Psoas muscle (tissue), 8 donors: ENCODE results near the gene BANP. TPM values are rescaled to one million over a fixed set of nuclear protein-coding genes. Genes with fewer than 3 reads are reported as not detected.
"Not testable (repeated sequence)": the region's sequence is repeated elsewhere in the genome, so short reads cannot be mapped to it uniquely, and the experiment has no call there.

Experiments used
- ATAC-seq, 4 donors: fragments of 200-7000 bp; cut with Tn5 transposase; one replicate each; pipeline ENCODE4 v1.9.1; 2020; ENCODE audit warnings: moderate library complexity in 3 of 4, mild to moderate bottlenecking in 2 of 4
- DNase-seq, 2 donors: peaks; one replicate each; pipeline ENCODE4 v3.0.0-alpha.2; 2020
- H3K27ac ChIP-seq: fragments of 200-600 bp; one replicate; pipeline ENCODE4 v1.8.0; 2022
- H3K27me3 ChIP-seq, 3 donors: fragments of 200-600 bp in 1 of 3; one replicate each; pipeline versions ENCODE4 v1.6.1 to v1.8.0; 2013 to 2022; ENCODE audit warnings: low read length in 2 of 3, mild to moderate bottlenecking in 2 of 3, moderate library complexity in 1 of 3; ENCODE audit not compliant: insufficient read depth in 3 of 3
- H3K36me3 ChIP-seq, 2 donors: fragments of 200-600 bp in 1 of 2; one replicate each; pipeline versions ENCODE4 v1.6.1 to v1.8.0; 2013 to 2022; ENCODE audit warnings: low read depth in 1 of 2, mild to moderate bottlenecking in 1 of 2, moderate library complexity in 1 of 2; ENCODE audit not compliant: insufficient read depth in 1 of 2
- H3K4me1 ChIP-seq: fragments of 200-600 bp; one replicate; pipeline ENCODE4 v1.8.0; 2022
- H3K4me3 ChIP-seq: fragments of 200-600 bp; one replicate; pipeline ENCODE4 v1.8.0; 2022; ENCODE audit warnings: mild to moderate bottlenecking
- H3K9me3 ChIP-seq: fragments of 200-600 bp; one replicate; pipeline ENCODE4 v1.8.0; 2022
- WGBS, 3 donors: extraction: QIAGEN DNeasy Blood & Tissue Kit; methylation state at CpG; one replicate each; pipeline versions ENCODE4 v1.1.6 to v1.1.7; 2013; 5-methylcytosine and 5-hydroxymethylcytosine counted together
- intact Hi-C, 2 donors: fragments of 100-400 bp; cut with DNase I; formaldehyde crosslinking; loops; one replicate each; pipeline versions ENCODE4 v1.11.0 to v1.14.2; 2022
- polyA plus RNA-seq, 3 donors: library from polyadenylated mRNA; stranded (reverse); fragments of 200-250 nt; gene quantifications; one replicate each; pipeline ENCODE4 v1.2.3, GENCODE V29; 2013
- total RNA-seq, 4 donors: library from RNA; stranded (reverse); fragmentation: NEBNext Ultra II Directional in 2 of 4; extraction: Animal tissue kit (Norgen Biotek cat#: 25700) in 2 of 4; gene quantifications; one replicate each; pipeline versions ENCODE4 v1.2.1 to v1.2.4, GENCODE V29; 2021 to 2023
- TF ChIP-seq, protein P1 (sequence below): fragments of 200-600 bp; IDR thresholded peaks from one replicate; pipeline ENCODE4 v1.8.0; 2022; ENCODE audit warnings: antibody characterized with exemption
- donor health status: healthy with polysubstance abuse.
- donor health status: DM: no; HTN: no; CAD: no; lungs with moderate emphysema.
- donor health status: Bipolar disorder and iron deficiency.
- donor health status: healthy.
- donor health status: DM: yes; HTN: yes; CAD: no.
- donor health status: DM: no; HTN: no; CAD: no.
- donor health status: DM: no; HTN: no; CAD: no.
- donor health status: DM: yes; HTN: yes; CAD: no.

BANP gene
- total and polyA plus RNA-seq, 7 donors: 7.7 to 15.3 (median 14.2) TPM

DNA sequence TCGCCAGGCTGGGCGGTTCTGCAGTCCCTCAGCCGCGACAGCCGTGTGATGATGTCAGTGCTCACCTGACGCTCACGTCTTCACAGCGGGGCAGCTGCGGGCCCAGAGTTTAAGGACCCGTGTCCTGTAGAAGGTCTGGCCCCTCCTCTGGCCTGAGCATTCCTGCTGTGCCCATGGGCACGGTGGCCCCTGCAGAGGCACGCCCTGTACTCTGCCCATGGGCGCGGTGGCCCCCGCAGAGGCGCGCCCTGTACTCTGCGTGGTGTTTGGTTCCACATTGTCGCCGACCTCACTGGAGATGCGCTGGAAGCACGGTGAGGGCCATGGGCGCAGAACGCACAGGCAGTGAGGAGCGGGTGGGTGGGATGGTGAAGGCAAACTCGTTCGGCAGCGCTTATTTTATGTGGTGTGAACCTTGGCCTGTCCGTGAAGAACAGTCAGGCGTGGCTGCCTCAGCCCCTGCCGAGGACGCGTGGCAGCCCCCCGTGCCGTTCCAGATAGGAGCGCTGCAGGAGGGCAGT, 122.0 kb downstream of the BANP start:
- intact Hi-C loops: no loop called here
- DNase-seq (peak in 1 of 2 donors; percentile 32), ATAC-seq (no peak)
- no peak overlapping the region for H3K27ac ChIP-seq
- TF ChIP-seq, protein P1, sequence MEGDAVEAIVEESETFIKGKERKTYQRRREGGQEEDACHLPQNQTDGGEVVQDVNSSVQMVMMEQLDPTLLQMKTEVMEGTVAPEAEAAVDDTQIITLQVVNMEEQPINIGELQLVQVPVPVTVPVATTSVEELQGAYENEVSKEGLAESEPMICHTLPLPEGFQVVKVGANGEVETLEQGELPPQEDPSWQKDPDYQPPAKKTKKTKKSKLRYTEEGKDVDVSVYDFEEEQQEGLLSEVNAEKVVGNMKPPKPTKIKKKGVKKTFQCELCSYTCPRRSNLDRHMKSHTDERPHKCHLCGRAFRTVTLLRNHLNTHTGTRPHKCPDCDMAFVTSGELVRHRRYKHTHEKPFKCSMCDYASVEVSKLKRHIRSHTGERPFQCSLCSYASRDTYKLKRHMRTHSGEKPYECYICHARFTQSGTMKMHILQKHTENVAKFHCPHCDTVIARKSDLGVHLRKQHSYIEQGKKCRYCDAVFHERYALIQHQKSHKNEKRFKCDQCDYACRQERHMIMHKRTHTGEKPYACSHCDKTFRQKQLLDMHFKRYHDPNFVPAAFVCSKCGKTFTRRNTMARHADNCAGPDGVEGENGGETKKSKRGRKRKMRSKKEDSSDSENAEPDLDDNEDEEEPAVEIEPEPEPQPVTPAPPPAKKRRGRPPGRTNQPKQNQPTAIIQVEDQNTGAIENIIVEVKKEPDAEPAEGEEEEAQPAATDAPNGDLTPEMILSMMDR: no peak
- no peaks in the 10 kb centered on the region for H3K27me3 ChIP-seq
- no peaks in the 10 kb centered on the region for H3K9me3 ChIP-seq
- H3K4me3 ChIP-seq: no peak overlapping the region
- H3K36me3 ChIP-seq: peaks cover 0 to 52% of the 10 kb centered on the region in 2 donors
- WGBS, 3 donors: 89 to 94% (median 90%) methylated on average over 36 of the region's 36 CpGs
- H3K4me1 ChIP-seq: no peaks in the 10 kb centered on the region

DNA sequence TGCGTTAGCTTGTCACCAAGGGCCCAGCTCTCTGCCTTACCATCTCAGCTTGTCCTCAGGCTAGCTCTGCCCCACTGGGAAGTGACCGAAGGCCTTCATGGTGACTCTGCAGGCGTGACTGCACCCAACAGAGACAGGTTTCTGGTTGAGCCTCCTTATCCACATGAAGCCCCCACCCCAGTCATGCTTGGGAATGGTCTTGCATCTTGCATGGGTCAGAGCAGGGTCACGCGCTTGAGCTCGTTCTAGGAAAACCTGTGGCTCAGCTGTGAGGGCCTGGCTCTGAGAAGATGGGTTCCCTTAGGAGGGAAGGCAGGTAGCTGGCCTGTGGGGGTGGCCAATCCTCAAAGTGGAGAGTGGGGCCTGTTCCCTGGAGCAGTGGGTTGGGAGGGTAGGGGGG, 122.8 kb downstream of the BANP start:
- H3K4me1 ChIP-seq: no peaks in the 10 kb centered on the region
- TF ChIP-seq, protein P1: no peak
- peaks cover 0 to 52% of the 10 kb centered on the region in 2 donors for H3K36me3 ChIP-seq
- DNase-seq (peak in 1 of 2 donors; percentile 42), ATAC-seq (no peak)
- no peaks in the 10 kb centered on the region for H3K27me3 ChIP-seq
- H3K4me3 ChIP-seq: no peak overlapping the region
- intact Hi-C loops: no loop called here
- H3K9me3 ChIP-seq: no peaks in the 10 kb centered on the region
- no peak overlapping the region for H3K27ac ChIP-seq
- 94 to 99% (median 97%) methylated on average over 6 of the region's 6 CpGs for WGBS, 3 donors

DNA sequence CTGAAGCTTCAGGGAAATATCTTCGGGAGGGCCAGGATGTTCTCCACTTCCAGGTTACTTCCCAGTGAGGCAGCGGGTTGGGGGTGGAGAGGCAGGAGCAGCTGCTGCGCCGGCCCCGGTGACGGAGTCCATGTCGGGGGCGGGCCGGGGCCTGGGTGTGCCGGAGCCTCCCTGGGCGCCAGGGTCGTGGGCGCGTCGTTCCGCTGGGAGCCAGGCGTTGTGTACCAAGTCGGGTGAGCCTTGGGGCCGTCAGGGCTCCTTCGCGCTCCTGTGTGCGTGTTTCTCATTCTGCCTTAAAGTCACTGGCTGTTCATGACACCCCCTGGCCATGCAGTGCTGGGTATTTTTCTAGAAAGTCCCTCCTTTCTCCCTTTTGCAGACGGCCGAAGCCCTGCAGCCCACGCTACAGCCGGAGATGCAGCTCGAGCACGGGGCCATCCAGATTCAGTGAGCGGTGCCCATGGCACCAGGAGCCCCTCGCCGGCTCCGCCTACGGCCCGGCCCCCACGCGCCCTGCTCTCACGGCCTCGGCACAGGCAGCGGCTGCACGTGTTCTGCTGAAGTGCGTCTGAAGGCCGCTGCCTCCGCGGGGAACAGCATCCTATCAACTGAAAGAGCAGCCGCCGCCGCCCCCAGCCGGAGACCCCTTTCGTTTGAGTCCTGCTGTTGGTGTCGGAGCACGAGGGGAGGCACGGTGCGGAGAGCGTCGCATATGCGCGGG, 125.1 kb downstream of the BANP start:
- Histone ChIP-seq H3K27me3 (no peaks in the 10 kb centered on the region), H3K27ac (no peak overlapping the region), H3K4me3 (no peak overlapping the region), H3K36me3 (peaks cover 2 to 40% of the 10 kb centered on the region in 2 donors), H3K9me3 (no peaks in the 10 kb centered on the region), H3K4me1 (no peaks in the 10 kb centered on the region)
- intact Hi-C loops: no loop called here
- DNase-seq (peak in 1 of 2 donors; percentile 43), ATAC-seq (no peak)
- WGBS, 3 donors: 94 to 96% (median 96%) methylated on average over 56 to 57 of the region's 57 CpGs
- TF ChIP-seq, protein P1: no peak

DNA sequence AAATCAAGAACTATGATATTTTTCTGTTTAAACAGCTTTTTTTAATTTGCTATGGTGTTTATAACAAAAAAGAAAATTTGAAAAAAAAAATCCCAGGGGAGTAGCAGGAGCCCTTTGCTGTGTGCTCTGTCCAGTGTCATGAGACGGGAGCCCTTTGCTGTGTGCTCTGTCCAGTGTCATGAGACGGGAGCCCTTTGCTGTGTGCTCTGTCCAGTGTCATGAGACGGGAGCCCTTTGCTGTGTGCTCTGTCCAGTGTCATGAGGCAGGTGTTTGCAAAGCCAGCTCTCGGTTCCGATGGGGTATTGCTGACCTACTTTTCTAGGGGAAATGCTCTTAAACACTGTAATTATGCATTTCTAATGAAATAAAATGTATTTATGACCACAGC, 125.7 kb downstream of the BANP start:
- intact Hi-C loops, H3K4me1 ChIP-seq, H3K27ac ChIP-seq, DNase-seq, H3K4me3 ChIP-seq, H3K9me3 ChIP-seq, ATAC-seq, H3K27me3 ChIP-seq: not testable (repeated sequence)
- 90 to 95% (median 94%) methylated on average over 5 of the region's 5 CpGs for WGBS, 3 donors
- H3K36me3 ChIP-seq: peaks cover 2 to 39% of the 10 kb centered on the region in 2 donors

DNA sequence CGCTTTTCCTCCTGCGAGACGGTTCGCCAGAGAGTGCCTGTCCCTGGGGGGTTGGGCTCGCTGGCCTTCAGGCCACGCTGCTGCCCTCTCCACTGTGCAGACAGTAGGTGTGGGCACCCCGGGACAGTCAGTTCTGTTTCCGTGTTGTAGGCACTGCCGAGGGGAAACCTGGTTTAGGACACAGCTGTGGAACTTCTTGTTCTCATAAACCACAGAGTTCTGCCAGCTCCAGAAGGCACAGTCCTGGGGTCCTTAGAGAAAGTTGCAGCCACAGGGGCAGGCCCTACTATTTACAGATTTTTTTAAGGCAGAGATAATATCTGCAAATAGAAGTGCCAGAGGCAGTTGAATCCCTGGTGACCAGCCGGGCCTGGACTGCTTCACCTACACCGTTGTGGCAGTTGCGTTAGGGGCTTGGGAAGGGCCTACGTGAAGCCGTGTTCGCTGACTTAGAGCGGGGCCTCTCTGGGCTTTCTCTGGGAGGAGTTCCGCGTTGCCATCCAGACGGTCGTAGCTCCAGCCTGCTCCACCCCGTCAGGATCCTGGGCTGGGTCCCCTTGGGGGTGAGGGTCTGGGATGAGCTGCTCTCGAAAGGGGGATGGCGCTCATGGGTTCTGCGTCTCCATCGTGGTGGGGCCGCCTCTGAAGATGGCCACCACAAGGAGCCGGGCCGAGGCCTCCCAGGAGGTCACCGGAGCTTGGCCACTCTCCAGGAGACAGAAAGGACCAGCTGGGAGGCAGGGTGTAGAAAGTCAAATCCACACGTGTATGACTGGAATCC, 126.3 kb downstream of the BANP start:
- peak in 1 of 4 donors; percentile 15 for ATAC-seq
- intact Hi-C loops: no loop called here
- Histone ChIP-seq H3K27ac (no peak overlapping the region), H3K36me3 (peaks cover 2 to 36% of the 10 kb centered on the region in 2 donors), H3K27me3 (no peaks in the 10 kb centered on the region), H3K4me1 (no peaks in the 10 kb centered on the region), H3K4me3 (no peak overlapping the region), H3K9me3 (no peaks in the 10 kb centered on the region)
- TF ChIP-seq, protein P1: no peak
- DNase-seq: peak in 1 of 2 donors; percentile 72
- 78 to 84% (median 80%) methylated on average over 30 of the region's 30 CpGs for WGBS, 3 donors
